Tibial nerve (tissue), 4 donors: Measurements from ENCODE around the gene IFNAR1.

Source experiments
- CTCF ChIP-seq, 5 experiments: fragments of 200-600 bp in 3 of 5; fragments of 450-650 bp in 2 of 5; sonication (generic) in 3 of 5; IDR thresholded peaks; one replicate each; pipeline ENCODE4 v1.5.1; 2016 to 2019; ENCODE audit warnings: antibody characterized with exemption in 5 of 5, mild to moderate bottlenecking in 3 of 5, moderate library complexity in 2 of 5
- EP300 ChIP-seq, 2 donors: sonication (generic); formaldehyde crosslinking; IDR thresholded peaks; one replicate each; pipeline ENCODE4 v1.6.1; 2017; ENCODE audit warnings: antibody characterized with exemption in 2 of 2, mild to moderate bottlenecking in 1 of 2
- POLR2A ChIP-seq, 2 donors: fragments of 450-650 bp; IDR thresholded peaks; one replicate each; pipeline ENCODE4 v1.6.1; 2017; ENCODE audit warnings: antibody characterized with exemption in 2 of 2, mild to moderate bottlenecking in 2 of 2, moderate library complexity in 2 of 2

DNA sequence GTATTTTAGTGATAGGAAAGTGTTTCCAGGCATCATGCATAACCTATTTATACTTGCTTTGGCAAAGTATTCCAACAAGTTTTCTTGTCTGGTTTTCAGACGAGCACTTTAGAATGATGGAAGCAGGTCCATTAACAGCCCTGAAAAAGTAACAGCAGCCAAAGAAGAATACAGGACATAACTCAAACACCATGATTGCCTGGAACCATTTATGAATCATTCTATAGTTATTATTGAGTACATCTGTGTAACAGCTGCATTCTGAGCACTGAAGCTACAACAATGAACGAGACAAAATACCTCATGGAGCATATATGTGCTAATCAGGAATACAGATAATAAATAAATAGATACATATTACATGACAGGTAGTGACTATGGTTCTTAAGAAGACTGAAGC is 46.0 kb upstream of the IFNAR1 start:
- no peak for TF ChIP-seq POLR2A (IDR thresholded peaks at IDR 0.05)
- no peak for TF ChIP-seq CTCF (IDR thresholded peaks at IDR 0.05)
- TF ChIP-seq EP300 (IDR thresholded peaks at IDR 0.05), result no peak
